ENCODE measurements around the gene DNAJC11.

GRCh38 chr1:6622396-6623152, 79.0 kb downstream of the DNAJC11 start:
- TF ChIP-seq EP300 (IDR thresholded peaks at IDR 0.05) (no peak), CTCF (IDR thresholded peaks at IDR 0.05) (no peak), POLR2A (IDR thresholded peaks at IDR 0.05) (no peak)
